ENCODE data around the gene ZBTB49.

- TF ChIP-seq ZNF263 (CRISPR knock-in tag; IDR thresholded peaks at IDR 0.05; ENCODE audit: low read depth) = no peak
- TF ChIP-seq MAX (CRISPR knock-in tag; IDR thresholded peaks at IDR 0.05) = no peak
- TF ChIP-seq AR (CRISPR knock-in tag; IDR thresholded peaks at IDR 0.05) = no peak
- TF ChIP-seq CTCF (IDR thresholded peaks at IDR 0.05) = no peak
These were observed 18.1 kb upstream of the ZBTB49 start for GRCh38 chr4:4271912-4272311.
